HG03196 (cell line): ENCODE data around the gene SNRNP40.

Experiments used
- ATAC-seq: cut with Tn5 transposase; IDR thresholded peaks from one replicate; pipeline ENCODE4 v1.9.1; 2021; ENCODE audit not compliant: unreplicated experiment

The SNRNP40 gene

GRCh38 chr1:31234123-31234708, 62.4 kb downstream of the SNRNP40 start:
- no peak for ATAC-seq

GRCh38 chr1:31232689-31233088, 63.9 kb downstream of the SNRNP40 start:
- no peak for ATAC-seq

- ATAC-seq = no peak
These were observed 64.8 kb downstream of the SNRNP40 start for GRCh38 chr1:31231802-31232201.

- no peak for ATAC-seq
These were observed 66.2 kb downstream of the SNRNP40 start for GRCh38 chr1:31230378-31230777.

DNA sequence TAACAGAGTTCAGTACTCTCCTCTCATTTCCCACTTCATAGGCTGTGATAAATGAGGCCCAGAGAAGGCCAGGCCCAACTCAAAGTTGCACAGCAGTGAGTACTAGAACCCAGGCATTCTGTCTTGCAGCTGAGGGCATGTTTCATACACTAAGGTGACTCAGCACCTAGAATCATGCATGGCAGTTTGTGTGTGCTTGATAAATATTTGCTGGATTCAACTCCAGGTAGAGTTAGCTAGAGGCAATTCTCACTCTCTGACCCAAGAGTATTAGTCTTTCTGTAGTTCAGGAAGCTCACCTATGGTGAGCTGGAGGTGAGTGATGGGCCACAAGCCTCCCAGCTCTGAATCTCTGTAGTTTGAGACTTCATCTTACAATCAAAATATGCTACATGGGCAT, 67.6 kb downstream of the SNRNP40 start:
- ATAC-seq = no peak

DNA sequence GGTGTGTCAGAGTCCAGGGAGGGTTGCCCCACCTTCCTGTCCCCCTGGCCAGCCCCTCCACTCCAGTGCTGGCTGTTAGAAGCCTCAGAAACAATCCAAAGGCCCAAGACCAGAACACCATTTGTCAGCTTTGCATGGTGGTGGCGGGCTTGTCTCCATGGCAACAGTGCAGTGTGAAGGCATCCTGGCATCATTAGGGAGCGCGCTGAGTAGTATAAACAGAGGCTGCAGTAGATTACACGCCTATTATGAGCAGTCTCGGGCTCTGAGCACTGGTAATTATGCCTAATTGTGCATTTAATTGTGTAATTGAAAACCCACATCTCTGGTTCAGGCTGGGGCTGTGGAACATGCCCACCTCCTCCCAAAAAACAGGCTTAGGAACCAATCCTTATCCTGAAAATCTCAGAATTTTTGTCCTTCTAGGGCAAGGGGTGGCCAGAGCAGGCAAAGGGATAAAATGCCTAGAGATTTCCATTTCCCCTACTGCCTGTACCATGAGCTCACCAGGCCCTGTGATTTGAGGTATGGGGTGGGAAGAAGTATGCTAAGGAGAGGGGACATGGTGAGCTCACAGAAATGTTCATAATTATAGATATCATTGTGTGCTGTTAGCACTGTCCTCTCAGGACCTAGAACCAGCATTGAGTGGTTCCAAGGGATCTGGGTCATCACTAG, 68.6 kb downstream of the SNRNP40 start:
- no peak for ATAC-seq

DNA sequence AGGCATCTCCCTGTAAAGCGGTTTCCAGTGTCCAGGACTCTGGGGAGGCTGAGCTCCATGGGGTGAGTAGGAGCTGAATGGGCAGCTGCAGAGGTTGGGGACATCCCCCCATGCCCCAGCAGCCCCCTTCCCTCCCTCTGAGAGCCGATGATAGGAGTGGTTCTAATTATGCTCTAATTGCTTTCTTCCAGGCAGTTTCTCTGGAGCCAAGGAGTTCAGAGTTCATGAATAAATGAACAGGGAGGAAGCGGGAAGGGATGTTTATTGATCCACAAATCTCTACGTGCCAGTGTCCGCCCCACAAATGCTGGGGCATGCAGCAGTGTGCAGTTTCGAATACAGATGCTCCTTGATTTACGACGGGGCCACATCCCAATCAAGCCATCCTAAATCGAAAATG, 72.5 kb downstream of the SNRNP40 start:
- no peak for ATAC-seq

DNA sequence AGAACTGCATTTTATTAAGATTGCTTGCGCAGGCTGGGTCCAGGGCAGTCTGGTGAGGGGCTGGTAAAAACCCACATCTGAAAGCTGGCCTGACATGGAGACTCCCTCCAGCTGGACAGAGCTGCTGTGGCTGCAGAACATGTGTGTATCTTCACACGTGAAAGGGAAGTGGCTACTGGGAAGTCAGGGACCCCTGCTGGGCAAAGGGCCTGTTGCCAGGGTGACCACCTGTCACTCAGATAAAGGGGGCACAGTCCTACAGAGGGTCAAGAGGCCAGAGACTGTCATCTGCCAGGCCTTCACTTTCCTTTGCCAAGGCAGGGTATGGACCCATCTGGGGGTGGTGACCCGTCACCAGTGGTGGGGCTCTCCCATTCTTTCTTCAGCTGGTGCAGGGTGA, 74.4 kb downstream of the SNRNP40 start:
- ATAC-seq = no peak

DNA sequence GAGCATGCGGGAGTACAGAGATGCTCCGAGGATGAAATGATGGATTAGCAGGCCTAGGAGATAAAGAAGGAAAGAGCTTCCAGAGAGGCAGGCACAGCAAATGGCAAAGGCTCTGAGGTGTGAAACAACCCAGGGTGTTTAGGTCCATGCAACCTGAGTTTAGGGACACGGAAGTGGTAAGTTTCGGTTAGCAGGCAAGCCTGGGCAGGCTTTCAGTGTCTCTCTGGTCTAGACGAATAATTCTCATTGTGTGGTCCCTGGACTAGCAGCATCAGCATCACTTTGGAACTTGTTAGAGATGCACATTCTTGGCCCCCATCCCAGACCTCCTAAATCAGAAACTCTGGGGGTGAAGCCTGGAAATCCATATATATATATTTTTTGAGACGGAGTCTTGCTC, 75.5 kb downstream of the SNRNP40 start:
- ATAC-seq = no peak

DNA sequence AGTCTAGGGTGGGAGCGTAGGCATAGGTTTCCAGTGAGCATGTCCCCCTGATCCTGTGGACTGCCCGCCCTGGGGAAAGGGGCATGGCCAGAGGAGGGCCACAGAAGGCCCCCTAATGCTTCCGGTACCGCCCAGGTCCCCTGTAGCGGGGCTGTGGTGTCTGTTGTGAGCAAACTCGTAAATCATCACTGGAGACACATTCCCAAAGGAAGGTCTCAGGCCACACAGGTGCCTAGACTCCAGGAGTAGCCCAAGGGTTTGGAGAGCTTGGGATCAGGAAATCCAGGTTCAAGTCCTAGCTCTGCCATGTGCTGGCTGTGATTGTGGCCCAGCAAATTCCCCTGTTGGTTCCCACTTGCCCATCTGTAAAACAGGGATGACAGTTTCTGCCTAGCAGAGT, 77.1 kb downstream of the SNRNP40 start:
- ATAC-seq = no peak

GRCh38 chr1:31218705-31219104, 77.9 kb downstream of the SNRNP40 start:
- ATAC-seq = no peak

DNA sequence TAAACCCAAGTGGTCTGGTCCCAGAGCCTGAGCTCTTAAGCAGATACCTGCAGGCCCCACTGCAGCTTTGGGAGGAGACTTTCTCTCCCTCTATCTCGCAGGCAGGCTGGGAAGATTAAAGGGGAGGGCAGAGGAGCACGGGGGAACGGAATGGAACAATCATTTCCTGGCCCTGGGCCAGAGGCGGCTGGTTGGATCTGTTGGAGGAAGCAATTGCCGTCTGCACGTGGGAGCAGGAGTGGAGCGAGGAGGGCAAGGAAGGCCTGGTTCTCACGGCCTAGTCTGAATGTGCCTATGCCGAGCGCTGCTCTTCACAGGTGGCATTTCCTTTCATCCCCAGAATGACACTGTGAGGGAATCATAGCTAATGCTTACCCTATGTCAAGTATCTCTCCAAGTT, 80.6 kb downstream of the SNRNP40 start:
- no peak for ATAC-seq

DNA sequence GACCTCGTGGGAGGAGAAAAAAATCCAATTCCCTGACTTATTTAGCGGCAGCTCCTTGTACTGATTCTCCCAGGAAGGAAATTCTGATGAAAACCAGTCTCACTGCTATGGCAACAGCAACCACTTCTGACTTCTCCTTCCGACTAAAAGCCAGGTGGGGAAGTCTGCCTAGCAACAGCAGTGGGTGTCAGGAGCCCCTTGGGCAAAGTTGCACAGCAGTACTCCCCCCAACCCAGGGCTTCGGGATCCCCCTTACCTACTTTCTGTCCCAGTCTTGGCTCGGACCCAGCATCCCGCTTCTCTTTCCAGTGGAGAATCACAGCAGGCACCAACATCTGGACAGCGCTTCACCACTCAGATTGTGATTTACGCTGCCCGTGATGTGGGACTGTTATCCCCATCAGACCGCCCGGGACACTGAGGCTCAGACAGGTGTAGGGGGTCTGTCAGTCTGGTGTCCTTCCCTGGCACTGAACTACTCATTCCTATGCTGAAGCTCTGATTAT, 81.5 kb downstream of the SNRNP40 start:
- no peak for ATAC-seq

DNA sequence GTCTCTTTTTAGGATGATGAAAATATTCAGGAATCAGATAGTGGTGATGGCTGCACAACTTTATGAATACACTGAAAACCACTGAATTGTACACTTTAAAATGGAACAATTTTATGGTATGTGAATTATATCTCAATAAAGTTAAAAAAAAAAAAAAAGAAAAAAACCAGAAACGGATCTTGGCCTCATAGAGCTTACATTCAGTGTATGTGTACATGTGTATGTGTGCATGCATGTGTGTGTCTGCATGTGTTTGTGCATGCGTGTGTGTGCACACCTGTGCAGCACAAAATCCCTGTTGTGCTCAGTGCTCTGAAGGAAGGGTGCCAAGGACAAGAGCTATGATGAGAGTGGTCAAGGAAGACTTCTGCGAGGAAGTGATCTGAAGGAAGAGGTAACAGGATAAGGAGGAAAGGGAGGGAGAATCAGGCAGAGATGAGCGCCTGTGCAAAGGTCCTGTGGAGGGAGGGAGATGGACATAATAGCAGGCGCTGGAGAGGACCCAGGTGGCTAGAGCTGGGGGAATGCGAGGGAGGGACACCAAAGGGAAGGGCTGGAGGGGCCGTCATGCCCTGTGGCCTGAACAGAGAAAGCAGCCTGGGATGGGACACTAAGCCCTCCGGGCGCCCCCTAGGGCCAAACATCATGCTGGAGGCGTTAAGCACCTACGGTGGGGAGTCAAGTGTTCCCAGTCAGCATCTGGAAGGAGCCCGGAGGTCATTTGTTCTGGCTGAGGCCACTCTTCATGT, 82.1 kb downstream of the SNRNP40 start:
- no peak for ATAC-seq
